SK-N-SH treated with all-trans-retinoic acid at 6 μM for 48 hours (cell line): ENCODE results near the gene GBE1.

ENCODE experiments used
- ATAC-seq: fragments of 200-7000 bp; cut with Tn5 transposase; 3 replicates; pipeline ENCODE4 v1.9.1; 2020; ENCODE audit warnings: mild to moderate bottlenecking, moderate library complexity
- ARNTL ChIP-seq: fragments of 450-650 bp; formaldehyde crosslinking; IDR thresholded peaks from 2 replicates; pipeline ENCODE4 v1.5.0; 2020; ENCODE audit warnings: low read depth, mild to moderate bottlenecking, moderate library complexity, borderline replicate concordance
- CREB5 ChIP-seq: fragments of 250-450 bp; sonication (Bioruptor Pico); IDR thresholded peaks from 2 replicates; pipeline ENCODE4 v1.5.1; 2020; ENCODE audit warnings: low read depth, mild to moderate bottlenecking, moderate library complexity
- CSDC2 ChIP-seq: fragments of 250-450 bp; sonication (Bioruptor Pico); IDR thresholded peaks from 2 replicates; pipeline ENCODE4 v1.5.0; 2020; ENCODE audit warnings: mild to moderate bottlenecking, moderate library complexity
- CSRNP3 ChIP-seq: fragments of 250-450 bp; sonication (Bioruptor Pico); IDR thresholded peaks from 2 replicates; pipeline ENCODE4 v1.5.1; 2021; ENCODE audit warnings: mild to moderate bottlenecking, moderate library complexity
- ESRRG ChIP-seq: fragments of 250-450 bp; sonication (Bioruptor Pico); IDR thresholded peaks from 2 replicates; pipeline ENCODE4 v1.6.1; 2021; ENCODE audit warnings: mild to moderate bottlenecking
- GLIS3 ChIP-seq: fragments of 250-450 bp; sonication (Bioruptor Pico); IDR thresholded peaks from 2 replicates; pipeline ENCODE4 v1.5.0; 2020; ENCODE audit warnings: mild to moderate bottlenecking, moderate library complexity
- ISL1 ChIP-seq: fragments of 250-450 bp; sonication (Bioruptor Pico); IDR thresholded peaks from 2 replicates; pipeline ENCODE4 v2.1.2; 2022; ENCODE audit warnings: mild to moderate bottlenecking, moderate library complexity
- OSR1 ChIP-seq: fragments of 250-450 bp; sonication (Bioruptor Pico); IDR thresholded peaks from 2 replicates; pipeline ENCODE4 v1.8.0; 2022; ENCODE audit warnings: moderate library complexity, mild to moderate bottlenecking, inconsistent platforms
- PATZ1 ChIP-seq: fragments of 250-450 bp; sonication (Bioruptor Pico); IDR thresholded peaks from 2 replicates; pipeline ENCODE4 v1.8.0; 2020; ENCODE audit warnings: mild to moderate bottlenecking, moderate library complexity, borderline replicate concordance
- POU6F1 ChIP-seq: fragments of 250-450 bp; sonication (Bioruptor Pico); IDR thresholded peaks from 2 replicates; pipeline ENCODE4 v1.8.0; 2021; ENCODE audit warnings: low read depth, mild to moderate bottlenecking, moderate library complexity, borderline replicate concordance
- PPARA ChIP-seq: fragments of 250-450 bp; sonication (Bioruptor Pico); IDR thresholded peaks from 2 replicates; pipeline ENCODE4 v1.5.0; 2020; ENCODE audit warnings: mild to moderate bottlenecking, borderline replicate concordance
- TCF4 ChIP-seq: fragments of 250-450 bp; sonication (Bioruptor Pico); IDR thresholded peaks from 2 replicates; pipeline ENCODE4 v1.8.0; 2021; ENCODE audit warnings: mild to moderate bottlenecking, moderate library complexity, borderline replicate concordance
- TOX ChIP-seq: fragments of 250-450 bp; sonication (Bioruptor Pico); IDR thresholded peaks from 2 replicates; pipeline ENCODE4 v1.8.0; 2021; ENCODE audit warnings: mild to moderate bottlenecking, moderate library complexity, borderline replicate concordance
- TSHZ2 ChIP-seq: fragments of 250-450 bp; sonication (Bioruptor Pico); IDR thresholded peaks from 2 replicates; pipeline ENCODE4 v1.5.0; 2020; ENCODE audit warnings: mild to moderate bottlenecking, moderate library complexity
- ZC3H10 ChIP-seq: fragments of 250-450 bp; sonication (Bioruptor Pico); IDR thresholded peaks from 2 replicates; pipeline ENCODE4 v1.5.1; 2021; ENCODE audit warnings: mild to moderate bottlenecking, moderate library complexity
- ZFP30 ChIP-seq: fragments of 450-650 bp; formaldehyde crosslinking; IDR thresholded peaks from 2 replicates; pipeline ENCODE4 v1.5.0; 2022; ENCODE audit warnings: mild to moderate bottlenecking, moderate library complexity
- ZNF8 ChIP-seq: fragments of 450-650 bp; formaldehyde crosslinking; IDR thresholded peaks from 2 replicates; pipeline ENCODE4 v1.5.0; 2020; ENCODE audit warnings: mild to moderate bottlenecking, moderate library complexity

Gene GBE1

GRCh38 chr3:81741216-81741615 lies 20.2 kb downstream of the GBE1 start:
- no peak for ATAC-seq
- TF ChIP-seq ISL1 (CRISPR knock-in tag) (no peak), CSRNP3 (CRISPR knock-in tag) (no peak), OSR1 (CRISPR knock-in tag) (no peak), CREB5 (CRISPR knock-in tag) (no peak), POU6F1 (CRISPR knock-in tag) (no peak), ZNF8 (CRISPR knock-in tag) (no peak), CSDC2 (CRISPR knock-in tag) (no peak), TSHZ2 (no peak), TCF4 (CRISPR knock-in tag) (no peak), PPARA (CRISPR knock-in tag) (no peak), ESRRG (no peak)

GRCh38 chr3:81740731-81741130 lies 20.7 kb downstream of the GBE1 start:
- no peak for ATAC-seq
- TF ChIP-seq ZFP30 (CRISPR knock-in tag) (no peak), TCF4 (CRISPR knock-in tag) (no peak), ISL1 (CRISPR knock-in tag) (no peak), ZC3H10 (no peak), ARNTL (no peak), TSHZ2 (no peak), PPARA (CRISPR knock-in tag) (no peak), GLIS3 (CRISPR knock-in tag) (no peak)

- no peak for ATAC-seq
- TF ChIP-seq OSR1 (CRISPR knock-in tag): no peak
- no peak for TF ChIP-seq PATZ1 (CRISPR knock-in tag)
- no peak for TF ChIP-seq ZFP30 (CRISPR knock-in tag)
- TF ChIP-seq TSHZ2: no peak
- TF ChIP-seq TOX: no peak
Observed at GRCh38 chr3:81735334-81735733, 26.1 kb downstream of the GBE1 start.
